HEK293 (cell line): ENCODE measurements around the gene SPDL1.

Source experiments
- BCL11A ChIP-seq: fragments of 450-650 bp; formaldehyde crosslinking; IDR thresholded peaks from 2 replicates; pipeline ENCODE4 v1.5.1; 2016; ENCODE audit warnings: low read depth, missing biosample characterization, missing genetic modification characterization
- GFI1B ChIP-seq: fragments of 450-650 bp; formaldehyde crosslinking; IDR thresholded peaks from 2 replicates; pipeline ENCODE4 v1.5.1; 2016; ENCODE audit warnings: missing biosample characterization, missing genetic modification characterization
- REST ChIP-seq: fragments of 450-650 bp; formaldehyde crosslinking; IDR thresholded peaks from 2 replicates; pipeline ENCODE4 v1.5.1; 2016; ENCODE audit warnings: missing biosample characterization, missing genetic modification characterization
- SP7 ChIP-seq: fragments of 450-650 bp; formaldehyde crosslinking; IDR thresholded peaks from 2 replicates; pipeline ENCODE4 v1.5.1; 2016; ENCODE audit warnings: missing biosample characterization, missing genetic modification characterization
- ZBTB21 ChIP-seq: fragments of 450-650 bp; formaldehyde crosslinking; IDR thresholded peaks from 2 replicates; pipeline ENCODE4 v1.5.1; 2017; ENCODE audit warnings: missing biosample characterization, missing genetic modification characterization
- ZBTB26 ChIP-seq: fragments of 450-650 bp; formaldehyde crosslinking; optimal IDR thresholded peaks from 2 replicates; pipeline ENCODE3; 2016; ENCODE audit warnings: missing biosample characterization, mild to moderate bottlenecking, missing genetic modification characterization
- ZNF175 ChIP-seq: fragments of 450-650 bp; formaldehyde crosslinking; IDR thresholded peaks from 2 replicates; pipeline ENCODE4 v1.5.1; 2016; ENCODE audit warnings: missing biosample characterization, missing genetic modification characterization
- ZNF274 ChIP-seq, 2 experiments: fragments of 200-500 bp in 1 of 2; fragments of 450-650 bp in 1 of 2; sonication (Bioruptor generic) in 1 of 2; formaldehyde crosslinking in 1 of 2; IDR thresholded peaks; 2 replicates each; pipeline versions ENCODE4 v1.5.1 to v1.6.1; 2014 to 2016; ENCODE audit warnings: borderline replicate concordance in 1 of 2, inconsistent platforms in 1 of 2, low read length in 1 of 2, missing biosample characterization in 1 of 2, missing genetic modification characterization in 1 of 2
- ZNF747 ChIP-seq: fragments of 450-650 bp; formaldehyde crosslinking; IDR thresholded peaks from 2 replicates; pipeline ENCODE4 v1.5.1; 2016; ENCODE audit warnings: missing biosample characterization, missing genetic modification characterization
- TF ChIP-seq, protein P1 (sequence below): fragments of 450-650 bp; formaldehyde crosslinking; IDR thresholded peaks from 2 replicates; pipeline ENCODE4 v1.5.1; 2016; ENCODE audit warnings: missing biosample characterization, missing genetic modification characterization
- TF ChIP-seq, protein P2 (sequence below): fragments of 450-650 bp; formaldehyde crosslinking; conservative IDR thresholded peaks from 2 replicates; pipeline ENCODE4 v1.5.1; 2016; ENCODE audit warnings: low read depth, missing biosample characterization, missing genetic modification characterization
- TF ChIP-seq, protein P3 (sequence below): fragments of 450-650 bp; formaldehyde crosslinking; IDR thresholded peaks from 2 replicates; pipeline ENCODE4 v1.5.1; 2016; ENCODE audit warnings: missing biosample characterization, missing genetic modification characterization
- TF ChIP-seq, protein P4 (sequence below): fragments of 450-650 bp; formaldehyde crosslinking; IDR thresholded peaks from 2 replicates; pipeline ENCODE4 v1.5.1; 2016; ENCODE audit warnings: missing biosample characterization, missing genetic modification characterization

DNA sequence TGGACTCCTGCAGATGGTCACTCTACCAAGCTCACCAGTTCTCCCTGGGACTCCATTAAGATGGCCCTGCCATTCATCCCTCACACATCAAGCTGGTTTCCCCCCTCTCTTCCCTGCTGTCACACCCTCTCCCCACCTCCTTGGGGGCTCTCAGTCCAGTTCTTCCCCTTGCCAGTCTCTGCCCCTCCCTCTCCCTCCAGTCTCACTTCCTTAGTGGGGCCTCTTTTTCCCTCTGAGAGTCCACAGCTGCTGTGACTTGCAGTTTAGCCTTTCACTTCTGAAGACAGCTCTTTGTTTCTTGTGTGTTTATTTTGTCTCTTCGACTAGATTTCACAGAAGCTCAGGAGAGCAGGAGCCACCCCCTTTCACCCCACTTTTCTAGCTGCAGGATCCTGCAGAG is 64.0 kb downstream of the SPDL1 start:
- TF ChIP-seq, protein P1, sequence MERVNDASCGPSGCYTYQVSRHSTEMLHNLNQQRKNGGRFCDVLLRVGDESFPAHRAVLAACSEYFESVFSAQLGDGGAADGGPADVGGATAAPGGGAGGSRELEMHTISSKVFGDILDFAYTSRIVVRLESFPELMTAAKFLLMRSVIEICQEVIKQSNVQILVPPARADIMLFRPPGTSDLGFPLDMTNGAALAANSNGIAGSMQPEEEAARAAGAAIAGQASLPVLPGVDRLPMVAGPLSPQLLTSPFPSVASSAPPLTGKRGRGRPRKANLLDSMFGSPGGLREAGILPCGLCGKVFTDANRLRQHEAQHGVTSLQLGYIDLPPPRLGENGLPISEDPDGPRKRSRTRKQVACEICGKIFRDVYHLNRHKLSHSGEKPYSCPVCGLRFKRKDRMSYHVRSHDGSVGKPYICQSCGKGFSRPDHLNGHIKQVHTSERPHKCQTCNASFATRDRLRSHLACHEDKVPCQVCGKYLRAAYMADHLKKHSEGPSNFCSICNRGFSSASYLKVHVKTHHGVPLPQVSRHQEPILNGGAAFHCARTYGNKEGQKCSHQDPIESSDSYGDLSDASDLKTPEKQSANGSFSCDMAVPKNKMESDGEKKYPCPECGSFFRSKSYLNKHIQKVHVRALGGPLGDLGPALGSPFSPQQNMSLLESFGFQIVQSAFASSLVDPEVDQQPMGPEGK: no peak
- TF ChIP-seq, protein P2, sequence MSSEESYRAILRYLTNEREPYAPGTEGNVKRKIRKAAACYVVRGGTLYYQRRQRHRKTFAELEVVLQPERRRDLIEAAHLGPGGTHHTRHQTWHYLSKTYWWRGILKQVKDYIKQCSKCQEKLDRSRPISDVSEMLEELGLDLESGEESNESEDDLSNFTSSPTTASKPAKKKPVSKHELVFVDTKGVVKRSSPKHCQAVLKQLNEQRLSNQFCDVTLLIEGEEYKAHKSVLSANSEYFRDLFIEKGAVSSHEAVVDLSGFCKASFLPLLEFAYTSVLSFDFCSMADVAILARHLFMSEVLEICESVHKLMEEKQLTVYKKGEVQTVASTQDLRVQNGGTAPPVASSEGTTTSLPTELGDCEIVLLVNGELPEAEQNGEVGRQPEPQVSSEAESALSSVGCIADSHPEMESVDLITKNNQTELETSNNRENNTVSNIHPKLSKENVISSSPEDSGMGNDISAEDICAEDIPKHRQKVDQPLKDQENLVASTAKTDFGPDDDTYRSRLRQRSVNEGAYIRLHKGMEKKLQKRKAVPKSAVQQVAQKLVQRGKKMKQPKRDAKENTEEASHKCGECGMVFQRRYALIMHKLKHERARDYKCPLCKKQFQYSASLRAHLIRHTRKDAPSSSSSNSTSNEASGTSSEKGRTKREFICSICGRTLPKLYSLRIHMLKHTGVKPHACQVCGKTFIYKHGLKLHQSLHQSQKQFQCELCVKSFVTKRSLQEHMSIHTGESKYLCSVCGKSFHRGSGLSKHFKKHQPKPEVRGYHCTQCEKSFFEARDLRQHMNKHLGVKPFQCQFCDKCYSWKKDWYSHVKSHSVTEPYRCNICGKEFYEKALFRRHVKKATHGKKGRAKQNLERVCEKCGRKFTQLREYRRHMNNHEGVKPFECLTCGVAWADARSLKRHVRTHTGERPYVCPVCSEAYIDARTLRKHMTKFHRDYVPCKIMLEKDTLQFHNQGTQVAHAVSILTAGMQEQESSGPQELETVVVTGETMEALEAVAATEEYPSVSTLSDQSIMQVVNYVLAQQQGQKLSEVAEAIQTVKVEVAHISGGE (tag by site-specific recombination): no peak
- TF ChIP-seq ZBTB21 (tag by site-specific recombination): no peak
- no peak for TF ChIP-seq REST (tag by site-specific recombination)
- TF ChIP-seq BCL11A (tag by site-specific recombination): no peak
- no peak for TF ChIP-seq ZNF274 (IDR thresholded peaks at IDR 0.05; ENCODE audit: low read length)
- TF ChIP-seq ZNF274 (tag by site-specific recombination; IDR thresholded peaks at IDR 0.05; ENCODE audit: borderline replicate concordance): no peak
- TF ChIP-seq ZNF175 (tag by site-specific recombination): no peak
- no peak for TF ChIP-seq SP7
- TF ChIP-seq, protein P3, sequence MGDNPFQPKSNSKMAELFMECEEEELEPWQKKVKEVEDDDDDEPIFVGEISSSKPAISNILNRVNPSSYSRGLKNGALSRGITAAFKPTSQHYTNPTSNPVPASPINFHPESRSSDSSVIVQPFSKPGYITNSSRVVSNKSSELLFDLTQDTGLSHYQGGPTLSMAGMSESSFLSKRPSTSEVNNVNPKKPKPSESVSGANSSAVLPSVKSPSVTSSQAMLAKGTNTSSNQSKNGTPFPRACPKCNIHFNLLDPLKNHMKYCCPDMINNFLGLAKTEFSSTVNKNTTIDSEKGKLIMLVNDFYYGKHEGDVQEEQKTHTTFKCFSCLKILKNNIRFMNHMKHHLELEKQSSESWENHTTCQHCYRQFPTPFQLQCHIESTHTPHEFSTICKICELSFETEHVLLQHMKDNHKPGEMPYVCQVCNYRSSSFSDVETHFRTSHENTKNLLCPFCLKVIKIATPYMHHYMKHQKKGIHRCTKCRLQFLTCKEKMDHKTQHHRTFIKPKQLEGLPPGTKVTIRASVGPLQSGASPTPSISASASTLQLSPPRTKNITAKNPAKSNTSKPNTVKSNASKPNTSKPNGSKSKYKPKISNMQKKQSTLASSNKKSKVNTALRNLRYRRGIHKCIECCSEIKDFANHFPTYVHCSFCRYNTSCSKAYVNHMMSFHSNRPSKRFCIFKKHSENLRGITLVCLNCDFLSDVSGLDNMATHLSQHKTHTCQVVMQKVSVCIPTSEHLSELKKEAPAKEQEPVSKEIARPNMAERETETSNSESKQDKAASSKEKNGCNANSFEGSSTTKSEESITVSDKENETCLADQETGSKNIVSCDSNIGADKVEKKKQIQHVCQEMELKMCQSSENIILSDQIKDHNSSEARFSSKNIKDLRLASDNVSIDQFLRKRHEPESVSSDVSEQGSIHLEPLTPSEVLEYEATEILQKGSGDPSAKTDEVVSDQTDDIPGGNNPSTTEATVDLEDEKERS (tag by site-specific recombination): no peak
- TF ChIP-seq, protein P4, sequence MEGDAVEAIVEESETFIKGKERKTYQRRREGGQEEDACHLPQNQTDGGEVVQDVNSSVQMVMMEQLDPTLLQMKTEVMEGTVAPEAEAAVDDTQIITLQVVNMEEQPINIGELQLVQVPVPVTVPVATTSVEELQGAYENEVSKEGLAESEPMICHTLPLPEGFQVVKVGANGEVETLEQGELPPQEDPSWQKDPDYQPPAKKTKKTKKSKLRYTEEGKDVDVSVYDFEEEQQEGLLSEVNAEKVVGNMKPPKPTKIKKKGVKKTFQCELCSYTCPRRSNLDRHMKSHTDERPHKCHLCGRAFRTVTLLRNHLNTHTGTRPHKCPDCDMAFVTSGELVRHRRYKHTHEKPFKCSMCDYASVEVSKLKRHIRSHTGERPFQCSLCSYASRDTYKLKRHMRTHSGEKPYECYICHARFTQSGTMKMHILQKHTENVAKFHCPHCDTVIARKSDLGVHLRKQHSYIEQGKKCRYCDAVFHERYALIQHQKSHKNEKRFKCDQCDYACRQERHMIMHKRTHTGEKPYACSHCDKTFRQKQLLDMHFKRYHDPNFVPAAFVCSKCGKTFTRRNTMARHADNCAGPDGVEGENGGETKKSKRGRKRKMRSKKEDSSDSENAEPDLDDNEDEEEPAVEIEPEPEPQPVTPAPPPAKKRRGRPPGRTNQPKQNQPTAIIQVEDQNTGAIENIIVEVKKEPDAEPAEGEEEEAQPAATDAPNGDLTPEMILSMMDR (tag by site-specific recombination): no peak
- no peak for TF ChIP-seq GFI1B (tag by site-specific recombination)
- no peak for TF ChIP-seq ZBTB26
- no peak for TF ChIP-seq ZNF747 (tag by site-specific recombination)
